Peyer's patch (tissue), 4 donors: ENCODE measurements around the gene NRBF2.

Source experiments
- POLR2A ChIP-seq, 2 donors: fragments of 450-650 bp; IDR thresholded peaks; one replicate each; pipeline ENCODE4 v1.5.1; 2017; ENCODE audit warnings: antibody characterized with exemption in 2 of 2, mild to moderate bottlenecking in 2 of 2, moderate library complexity in 2 of 2
- TF ChIP-seq, protein P1 (sequence below), 6 experiments: fragments of 450-650 bp in 4 of 6; fragments of 200-600 bp in 2 of 6; sonication (generic) in 1 of 6; IDR thresholded peaks; one replicate each; pipeline ENCODE4 v1.5.1; 2017 to 2019; ENCODE audit warnings: antibody characterized with exemption in 6 of 6, mild to moderate bottlenecking in 3 of 6, moderate library complexity in 1 of 6

DNA sequence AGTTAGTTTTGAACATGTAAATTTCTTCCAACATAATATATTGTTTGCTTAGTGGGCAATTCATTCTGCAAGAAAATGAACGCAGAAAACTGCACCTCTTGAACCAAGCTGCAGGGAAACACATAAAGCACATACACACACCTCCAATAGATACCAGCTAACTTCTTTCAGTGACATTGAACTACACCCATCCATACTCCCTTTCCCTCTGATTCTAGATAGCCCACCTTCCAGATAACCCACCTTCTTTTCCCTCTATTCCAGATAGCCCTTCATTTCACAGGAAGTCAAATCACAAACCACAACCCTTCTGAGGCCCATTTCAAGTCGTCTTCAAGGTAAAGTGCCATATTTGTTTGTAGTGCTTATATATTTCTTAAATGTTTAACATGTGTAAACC lies 28.5 kb downstream of the NRBF2 start:
- TF ChIP-seq, protein P1, sequence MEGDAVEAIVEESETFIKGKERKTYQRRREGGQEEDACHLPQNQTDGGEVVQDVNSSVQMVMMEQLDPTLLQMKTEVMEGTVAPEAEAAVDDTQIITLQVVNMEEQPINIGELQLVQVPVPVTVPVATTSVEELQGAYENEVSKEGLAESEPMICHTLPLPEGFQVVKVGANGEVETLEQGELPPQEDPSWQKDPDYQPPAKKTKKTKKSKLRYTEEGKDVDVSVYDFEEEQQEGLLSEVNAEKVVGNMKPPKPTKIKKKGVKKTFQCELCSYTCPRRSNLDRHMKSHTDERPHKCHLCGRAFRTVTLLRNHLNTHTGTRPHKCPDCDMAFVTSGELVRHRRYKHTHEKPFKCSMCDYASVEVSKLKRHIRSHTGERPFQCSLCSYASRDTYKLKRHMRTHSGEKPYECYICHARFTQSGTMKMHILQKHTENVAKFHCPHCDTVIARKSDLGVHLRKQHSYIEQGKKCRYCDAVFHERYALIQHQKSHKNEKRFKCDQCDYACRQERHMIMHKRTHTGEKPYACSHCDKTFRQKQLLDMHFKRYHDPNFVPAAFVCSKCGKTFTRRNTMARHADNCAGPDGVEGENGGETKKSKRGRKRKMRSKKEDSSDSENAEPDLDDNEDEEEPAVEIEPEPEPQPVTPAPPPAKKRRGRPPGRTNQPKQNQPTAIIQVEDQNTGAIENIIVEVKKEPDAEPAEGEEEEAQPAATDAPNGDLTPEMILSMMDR (IDR thresholded peaks at IDR 0.05): no peak
- TF ChIP-seq POLR2A (IDR thresholded peaks at IDR 0.05): no peak
